GM12875 (cell line): ENCODE results near the gene IL18.
"Not testable (repeated sequence)": the region's sequence is repeated elsewhere in the genome, so short reads cannot be mapped to it uniquely, and the experiment has no call there.

Source experiments
- H3K4me3 ChIP-seq: one replicate; pipeline ENCODE4 v1.5.1; 2011; ENCODE audit warnings: low read depth, low read length, control low read depth
- TF ChIP-seq, protein P1 (sequence below): IDR thresholded peaks from 2 replicates; pipeline ENCODE4 v1.5.1; 2011; ENCODE audit warnings: low read depth, mild to moderate bottlenecking, control low read depth, inconsistent platforms, low read length, moderate library complexity, borderline replicate concordance; ENCODE audit not compliant: insufficient read depth

IL18 gene

DNA sequence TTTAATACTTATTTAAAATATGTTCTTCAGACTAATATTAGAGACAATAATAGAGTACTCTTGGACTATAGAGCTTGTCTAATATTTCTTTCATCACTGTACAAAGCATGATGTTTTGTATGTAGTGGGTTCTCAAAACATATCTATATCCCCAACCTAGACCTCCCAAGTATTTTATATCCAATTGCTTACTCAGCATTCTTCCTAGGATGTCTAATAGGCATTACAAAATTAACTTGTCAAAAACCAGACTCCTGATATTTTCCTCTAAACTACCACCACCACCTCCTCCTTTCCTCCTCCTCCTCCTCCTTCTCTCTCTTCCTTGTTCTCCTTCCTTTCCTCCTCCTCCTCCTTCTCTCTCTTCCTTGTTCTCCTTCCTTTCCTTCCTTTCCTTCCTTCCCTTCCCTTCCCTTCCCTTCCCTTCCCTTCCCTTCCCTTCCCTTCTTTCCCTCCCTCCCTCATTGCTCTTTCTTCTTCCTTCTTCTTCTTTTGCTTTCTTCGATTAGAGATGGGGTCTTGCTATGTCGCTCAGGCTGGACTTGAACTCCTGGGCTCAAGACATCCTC lies 32.7 kb upstream of the IL18 start:
- TF ChIP-seq, protein P1, sequence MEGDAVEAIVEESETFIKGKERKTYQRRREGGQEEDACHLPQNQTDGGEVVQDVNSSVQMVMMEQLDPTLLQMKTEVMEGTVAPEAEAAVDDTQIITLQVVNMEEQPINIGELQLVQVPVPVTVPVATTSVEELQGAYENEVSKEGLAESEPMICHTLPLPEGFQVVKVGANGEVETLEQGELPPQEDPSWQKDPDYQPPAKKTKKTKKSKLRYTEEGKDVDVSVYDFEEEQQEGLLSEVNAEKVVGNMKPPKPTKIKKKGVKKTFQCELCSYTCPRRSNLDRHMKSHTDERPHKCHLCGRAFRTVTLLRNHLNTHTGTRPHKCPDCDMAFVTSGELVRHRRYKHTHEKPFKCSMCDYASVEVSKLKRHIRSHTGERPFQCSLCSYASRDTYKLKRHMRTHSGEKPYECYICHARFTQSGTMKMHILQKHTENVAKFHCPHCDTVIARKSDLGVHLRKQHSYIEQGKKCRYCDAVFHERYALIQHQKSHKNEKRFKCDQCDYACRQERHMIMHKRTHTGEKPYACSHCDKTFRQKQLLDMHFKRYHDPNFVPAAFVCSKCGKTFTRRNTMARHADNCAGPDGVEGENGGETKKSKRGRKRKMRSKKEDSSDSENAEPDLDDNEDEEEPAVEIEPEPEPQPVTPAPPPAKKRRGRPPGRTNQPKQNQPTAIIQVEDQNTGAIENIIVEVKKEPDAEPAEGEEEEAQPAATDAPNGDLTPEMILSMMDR = no peak
- no peak overlapping the region for H3K4me3 ChIP-seq

DNA sequence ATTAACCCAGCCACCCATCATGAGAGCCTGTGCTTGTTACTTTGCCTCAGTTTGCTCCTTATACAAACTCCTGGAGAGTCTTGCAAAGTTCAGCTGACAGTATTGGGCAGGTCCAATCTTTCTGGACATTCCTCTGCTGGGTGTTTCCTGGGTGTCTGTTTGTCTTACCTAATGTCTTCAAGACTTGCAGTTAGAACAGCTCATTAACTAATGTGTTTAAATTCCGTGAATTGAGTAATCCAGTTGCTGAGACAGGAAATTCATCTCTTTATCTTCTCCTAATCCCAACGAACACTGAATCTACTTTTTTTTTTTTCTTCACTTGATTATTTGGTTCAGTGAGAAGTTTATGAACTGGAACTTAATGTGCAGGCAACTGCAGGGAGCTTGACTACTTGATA lies 32.1 kb upstream of the IL18 start:
- no peak overlapping the region for H3K4me3 ChIP-seq
- TF ChIP-seq, protein P1 = no peak

DNA sequence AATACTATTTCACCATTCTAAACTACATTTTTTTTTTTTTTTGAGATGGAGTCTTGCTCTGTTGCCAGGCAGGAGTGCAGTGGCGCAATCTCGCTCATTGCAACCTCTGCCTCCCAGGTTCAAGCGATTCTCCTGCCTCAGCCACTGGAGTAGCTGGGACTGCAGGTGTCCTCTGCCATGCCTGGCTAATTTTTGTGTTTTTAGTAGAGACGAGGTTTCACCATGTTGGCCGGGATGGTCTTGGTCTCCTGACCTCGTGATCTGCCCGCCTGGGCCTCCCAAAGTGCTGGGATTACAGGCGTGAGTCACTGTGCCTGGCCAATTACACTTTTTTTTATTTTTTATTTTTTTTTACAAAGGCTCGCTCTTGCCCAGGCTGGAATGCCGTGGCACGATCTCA lies 31.2 kb upstream of the IL18 start:
- H3K4me3 ChIP-seq = not testable (repeated sequence)

DNA sequence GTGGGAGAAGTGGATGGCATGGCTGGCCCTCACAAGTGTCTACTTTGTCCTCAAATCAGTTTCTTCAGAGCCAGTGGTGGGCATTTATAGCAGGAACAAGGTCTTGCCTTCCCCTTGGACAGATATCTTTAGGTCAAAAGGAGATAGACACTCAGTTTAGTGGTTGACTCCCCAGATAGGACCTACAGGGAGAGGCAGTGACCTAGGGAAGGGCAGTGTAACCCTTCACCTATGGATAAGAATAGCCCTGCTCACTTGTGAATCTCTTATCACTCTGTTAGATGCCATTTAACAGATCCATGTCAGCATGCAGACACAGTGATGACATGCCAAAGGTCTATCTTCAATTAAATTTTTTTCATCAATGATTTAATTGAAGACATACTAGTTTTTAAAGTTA lies 22.4 kb upstream of the IL18 start:
- TF ChIP-seq, protein P1 = no peak
- no peak overlapping the region for H3K4me3 ChIP-seq

DNA sequence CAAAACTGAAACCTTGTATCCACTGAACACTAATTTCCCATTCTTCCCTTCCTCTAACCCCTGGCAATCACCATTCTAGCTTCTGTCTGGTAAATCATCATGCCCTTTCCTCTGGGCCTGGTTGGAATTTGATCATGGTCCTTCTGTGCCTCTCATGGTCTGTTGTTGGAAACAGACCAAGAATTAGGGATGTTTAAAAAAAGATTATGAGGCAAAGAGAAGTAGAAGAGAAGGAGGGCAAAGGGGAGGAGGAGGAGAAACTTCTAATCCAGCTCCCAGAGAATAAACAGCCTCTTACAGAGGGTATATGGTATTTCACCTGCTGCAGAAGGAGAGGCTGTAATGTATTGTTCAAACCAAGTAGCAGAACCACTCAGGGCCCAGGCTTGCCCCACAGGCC lies 22.0 kb upstream of the IL18 start:
- H3K4me3 ChIP-seq = no peak overlapping the region
- TF ChIP-seq, protein P1 = no peak

DNA sequence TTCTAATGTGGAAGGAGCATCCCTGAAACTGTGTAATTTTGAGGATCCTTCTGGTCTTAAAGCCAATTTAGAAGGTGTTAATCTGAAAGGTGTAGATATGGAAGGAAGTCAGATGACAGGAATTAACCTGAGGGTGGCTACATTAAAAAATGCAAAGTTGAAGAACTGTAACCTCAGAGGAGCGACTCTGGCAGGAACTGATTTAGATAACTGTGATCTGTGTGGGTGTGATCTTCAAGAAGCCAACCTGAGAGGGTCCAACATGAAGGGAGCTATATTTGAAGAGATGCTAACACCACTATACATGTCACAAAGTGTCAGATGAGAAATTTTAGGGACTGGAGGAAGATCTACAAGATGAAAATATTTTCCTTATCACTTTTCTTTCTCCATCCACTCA lies 19.0 kb upstream of the IL18 start:
- TF ChIP-seq, protein P1 = no peak
- H3K4me3 ChIP-seq = no peak overlapping the region

DNA sequence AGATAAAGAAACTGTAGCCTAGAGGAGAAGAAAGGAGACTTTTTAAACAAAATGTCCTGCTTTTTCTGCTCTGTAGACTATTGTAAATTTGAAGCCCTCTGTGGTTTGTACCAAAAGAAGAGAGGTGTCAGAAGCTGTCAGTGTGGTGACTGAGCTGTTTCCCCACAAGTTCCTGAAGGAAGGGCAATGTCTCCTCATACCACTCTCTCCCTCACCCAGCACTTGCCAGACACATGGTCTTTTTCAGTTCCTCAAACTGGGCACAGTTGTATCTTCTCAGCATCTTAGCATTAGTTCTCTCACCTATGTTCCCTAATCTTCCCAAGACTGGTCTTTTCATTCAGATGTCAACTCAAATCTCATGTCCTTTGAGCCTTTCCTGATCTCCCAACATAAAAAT lies 15.7 kb upstream of the IL18 start:
- no peak overlapping the region for H3K4me3 ChIP-seq
- TF ChIP-seq, protein P1 = no peak

DNA sequence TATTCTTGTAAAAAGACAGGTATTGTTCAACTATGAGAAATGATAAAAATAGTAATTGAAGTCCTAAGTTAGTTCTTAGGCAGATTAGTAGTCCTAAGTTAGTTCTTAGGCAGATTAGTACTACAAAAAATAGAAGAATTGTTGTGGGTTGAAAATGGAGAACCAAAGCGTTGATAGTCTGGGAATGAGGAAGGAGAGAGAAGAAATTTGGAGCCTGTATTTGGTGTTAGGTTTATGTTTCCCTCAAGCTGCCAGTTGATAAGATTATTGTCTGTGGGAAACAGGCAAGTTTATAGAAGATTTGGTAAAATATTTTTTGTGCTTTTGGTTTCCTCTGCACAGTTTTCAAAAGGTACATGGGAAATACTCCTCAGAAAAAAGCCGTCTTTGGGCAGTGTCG lies 15.0 kb upstream of the IL18 start:
- TF ChIP-seq, protein P1 = no peak
- no peak overlapping the region for H3K4me3 ChIP-seq
